Hepatocyte (in vitro differentiated cells): ENCODE data around the gene TRMT1.

Source experiments
- CTCF ChIP-seq: fragments of 200-600 bp; sonication (generic); IDR thresholded peaks from 2 replicates; pipeline ENCODE4 v1.5.1; 2016; ENCODE audit warnings: antibody characterized with exemption, mild to moderate bottlenecking; ENCODE audit not compliant: poor library complexity
- EZH2 ChIP-seq: fragments of 200-600 bp; sonication (generic); IDR thresholded peaks from 2 replicates; pipeline ENCODE4 v1.6.1; 2016; ENCODE audit warnings: antibody characterized with exemption, mild to moderate bottlenecking, borderline replicate concordance

GRCh38 chr19:13076320-13076719 is 40.2 kb downstream of the TRMT1 start:
- TF ChIP-seq CTCF, result no peak
- no peak for TF ChIP-seq EZH2
